Testis (tissue), 3 donors: Measurements from ENCODE around the gene PTPRN2. TPM values are rescaled to one million over a fixed set of nuclear protein-coding genes. Genes with fewer than 3 reads are reported as not detected.

Source experiments
- DNase-seq: peaks from one replicate; pipeline ENCODE4 v3.0.0-alpha.2; 2019
- H3K27ac ChIP-seq, 2 donors: fragments of 200-600 bp; sonication (generic); one replicate each; pipeline ENCODE4 v1.5.1; 2019
- H3K27me3 ChIP-seq: fragments of 200-600 bp; sonication (generic); one replicate; pipeline ENCODE4 v1.5.1; 2019
- H3K36me3 ChIP-seq: fragments of 200-600 bp; sonication (generic); one replicate; pipeline ENCODE4 v1.5.1; 2017; ENCODE audit warnings: low read depth; ENCODE audit errors: missing control alignments
- H3K4me1 ChIP-seq: fragments of 200-600 bp; sonication (generic); one replicate; pipeline ENCODE4 v1.5.1; 2019
- H3K4me3 ChIP-seq, 2 donors: fragments of 200-600 bp; sonication (generic); one replicate each; pipeline ENCODE4 v1.5.1; 2017 to 2019
- H3K9me3 ChIP-seq: fragments of 200-600 bp; sonication (generic); one replicate; pipeline ENCODE4 v1.5.1; 2017
- POLR2A ChIP-seq: fragments of 450-650 bp; IDR thresholded peaks from one replicate; pipeline ENCODE4 v1.6.1; 2017; ENCODE audit warnings: antibody characterized with exemption, mild to moderate bottlenecking, moderate library complexity
- WGBS, 2 donors: methylation state at CpG; one replicate each; pipeline ENCODE4 v1.1.5; 2018; 5-methylcytosine and 5-hydroxymethylcytosine counted together
- intact Hi-C: fragments of 100-400 bp; cut with DNase I; formaldehyde crosslinking; loops from one replicate; pipeline ENCODE4 v1.15.1; 2023; ENCODE audit warnings: low total_unique reads
- polyA plus RNA-seq: library from polyadenylated mRNA; stranded (reverse); fragments of 350-450 nt; fragmentation: Illumina TruSeq; extraction: RNeasy Lipid Tissue Mini Kit (QIAGEN cat#74804); gene quantifications from one replicate; pipeline ENCODE4 v1.2.3, GENCODE V29; 2014; ENCODE audit warnings: low read depth, low replicate concordance; ENCODE audit not compliant: insufficient read depth
- total RNA-seq, 2 donors: library from RNA; depleted of rRNA; stranded (reverse); fragments of >200 nt; gene quantifications; one replicate each; pipeline ENCODE4 v1.2.3, GENCODE V29; 2016
- TF ChIP-seq, protein P1 (sequence below), 3 experiments: fragments of 450-650 bp in 2 of 3; fragments of 200-600 bp in 1 of 3; sonication (generic) in 1 of 3; IDR thresholded peaks; one replicate each; pipeline ENCODE4 v1.5.1; 2016 to 2019; ENCODE audit warnings: antibody characterized with exemption in 3 of 3, mild to moderate bottlenecking in 2 of 3, moderate library complexity in 1 of 3

PTPRN2 gene
- total and polyA plus RNA-seq, 3 donors from 2014 or later = 9.3 to 10.8 (median 9.8) TPM

DNA sequence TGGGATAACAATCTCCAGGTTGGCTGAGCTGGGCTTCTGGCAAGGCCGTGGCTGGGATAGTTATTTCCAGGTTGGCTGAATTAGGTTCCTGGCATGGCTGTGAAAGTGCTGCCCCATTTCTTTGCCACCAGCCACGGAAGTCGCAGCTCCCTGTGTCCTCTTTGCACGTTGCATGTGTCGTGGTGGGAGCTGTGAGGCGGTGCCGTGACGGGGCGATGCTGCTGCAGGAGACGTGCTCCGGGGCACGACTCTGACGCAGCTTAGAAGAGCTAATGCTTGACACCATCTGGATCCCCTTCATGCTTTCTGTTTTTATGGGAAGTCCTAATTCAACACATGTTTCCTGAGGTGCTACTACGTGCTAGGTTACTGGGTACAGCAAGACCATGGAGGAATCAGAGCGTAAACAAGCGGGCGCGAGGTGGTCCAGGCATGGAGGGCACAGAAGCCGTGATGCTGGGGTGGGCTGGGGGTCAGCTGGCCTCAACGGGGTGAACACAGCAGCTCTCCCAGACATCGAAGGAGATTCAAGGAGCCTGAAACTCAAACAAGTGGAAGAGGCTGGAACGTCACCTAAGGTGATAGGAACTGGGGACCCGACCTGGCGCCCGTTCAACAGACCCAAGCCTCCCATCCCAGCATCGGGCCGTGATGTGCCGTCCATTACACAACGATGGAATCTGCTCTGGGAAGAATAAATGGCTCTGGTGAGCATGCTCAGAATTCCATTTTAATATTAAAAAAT, 843.7 kb downstream of the PTPRN2 start:
- Histone ChIP-seq H3K4me1 (no peaks in the 10 kb centered on the region), H3K27me3 (no peaks in the 10 kb centered on the region), H3K4me3 (no peak overlapping the region), H3K9me3 (no peaks in the 10 kb centered on the region), H3K36me3 (no peaks in the 10 kb centered on the region), H3K27ac (no peak overlapping the region)
- TF ChIP-seq, protein P1, sequence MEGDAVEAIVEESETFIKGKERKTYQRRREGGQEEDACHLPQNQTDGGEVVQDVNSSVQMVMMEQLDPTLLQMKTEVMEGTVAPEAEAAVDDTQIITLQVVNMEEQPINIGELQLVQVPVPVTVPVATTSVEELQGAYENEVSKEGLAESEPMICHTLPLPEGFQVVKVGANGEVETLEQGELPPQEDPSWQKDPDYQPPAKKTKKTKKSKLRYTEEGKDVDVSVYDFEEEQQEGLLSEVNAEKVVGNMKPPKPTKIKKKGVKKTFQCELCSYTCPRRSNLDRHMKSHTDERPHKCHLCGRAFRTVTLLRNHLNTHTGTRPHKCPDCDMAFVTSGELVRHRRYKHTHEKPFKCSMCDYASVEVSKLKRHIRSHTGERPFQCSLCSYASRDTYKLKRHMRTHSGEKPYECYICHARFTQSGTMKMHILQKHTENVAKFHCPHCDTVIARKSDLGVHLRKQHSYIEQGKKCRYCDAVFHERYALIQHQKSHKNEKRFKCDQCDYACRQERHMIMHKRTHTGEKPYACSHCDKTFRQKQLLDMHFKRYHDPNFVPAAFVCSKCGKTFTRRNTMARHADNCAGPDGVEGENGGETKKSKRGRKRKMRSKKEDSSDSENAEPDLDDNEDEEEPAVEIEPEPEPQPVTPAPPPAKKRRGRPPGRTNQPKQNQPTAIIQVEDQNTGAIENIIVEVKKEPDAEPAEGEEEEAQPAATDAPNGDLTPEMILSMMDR (IDR thresholded peaks at IDR 0.05) = no peak
- TF ChIP-seq POLR2A = no peak
- DNase-seq = no peak
- 92 to 93% methylated on average over 29 of the region's 29 CpGs for WGBS, 2 donors
- intact Hi-C loops = no loop called here

- WGBS, 2 donors = 86% methylated on average over 24 of the region's 24 CpGs
- no peak overlapping the region for H3K4me3 ChIP-seq
- intact Hi-C loops = no loop called here
Observed at GRCh38 chr7:157740251-157740798, 847.3 kb downstream of the PTPRN2 start.

GRCh38 chr7:157739650-157740049, 848.0 kb downstream of the PTPRN2 start:
- no peaks in the 10 kb centered on the region for H3K36me3 ChIP-seq
- TF ChIP-seq POLR2A = no peak
- TF ChIP-seq, protein P1 (IDR thresholded peaks at IDR 0.05) = no peak
- H3K27ac ChIP-seq = no peak overlapping the region
- H3K4me1 ChIP-seq = no peaks in the 10 kb centered on the region
- no peaks in the 10 kb centered on the region for H3K27me3 ChIP-seq
- no peak for DNase-seq
- no peak overlapping the region for H3K4me3 ChIP-seq
- intact Hi-C loops = no loop called here
- H3K9me3 ChIP-seq = no peaks in the 10 kb centered on the region
- 88% methylated on average over 6 of the region's 6 CpGs for WGBS, 2 donors

More at GRCh38 chr7:157740251-157740798, 847.3 kb downstream of the PTPRN2 start:
- Histone ChIP-seq H3K9me3 (no peaks in the 10 kb centered on the region), H3K27ac (no peak overlapping the region), H3K36me3 (no peaks in the 10 kb centered on the region), H3K4me1 (no peaks in the 10 kb centered on the region), H3K27me3 (no peaks in the 10 kb centered on the region)
- DNase-seq = no peak
- TF ChIP-seq, protein P1 (IDR thresholded peaks at IDR 0.05) = no peak
- TF ChIP-seq POLR2A = no peak

DNA sequence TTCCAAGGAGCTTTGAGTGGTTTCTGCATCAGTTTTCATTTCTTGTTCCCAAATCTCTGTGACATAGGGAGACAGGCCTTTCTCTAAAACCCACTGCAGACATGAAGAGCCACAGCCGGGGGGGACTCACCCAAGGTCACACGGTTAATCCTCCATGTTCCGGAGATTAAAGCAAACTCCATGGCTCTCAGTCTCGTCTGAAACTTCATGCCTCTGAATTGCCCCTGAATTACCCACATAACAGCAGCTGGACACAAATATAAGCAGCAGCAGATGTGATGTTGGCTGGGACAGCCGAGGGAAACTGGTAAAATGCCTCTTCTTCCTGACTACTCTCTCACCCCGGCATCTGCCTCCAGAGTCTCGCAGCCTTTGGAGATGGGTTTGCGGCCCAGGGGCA, 848.6 kb downstream of the PTPRN2 start:
- Histone ChIP-seq H3K27me3 (no peaks in the 10 kb centered on the region), H3K9me3 (no peaks in the 10 kb centered on the region), H3K36me3 (no peaks in the 10 kb centered on the region), H3K4me3 (no peak overlapping the region), H3K27ac (no peak overlapping the region), H3K4me1 (no peaks in the 10 kb centered on the region)
- intact Hi-C loops = no loop called here
- TF ChIP-seq POLR2A = no peak
- no peak for DNase-seq
- WGBS, 2 donors = 57 to 74% methylated on average over 8 of the region's 8 CpGs

GRCh38 chr7:157738066-157738460, 849.6 kb downstream of the PTPRN2 start:
- no peaks in the 10 kb centered on the region for H3K27me3 ChIP-seq
- WGBS, 2 donors = 15 to 37% methylated on average over 11 of the region's 11 CpGs
- intact Hi-C loops = no loop called here
- H3K9me3 ChIP-seq = no peaks in the 10 kb centered on the region
- H3K27ac ChIP-seq = no peak overlapping the region
- no peaks in the 10 kb centered on the region for H3K36me3 ChIP-seq
- H3K4me3 ChIP-seq = no peak overlapping the region
- peak; percentile 47 for DNase-seq
- no peaks in the 10 kb centered on the region for H3K4me1 ChIP-seq
- TF ChIP-seq, protein P1 (IDR thresholded peaks at IDR 0.05) = no peak
- no peak for TF ChIP-seq POLR2A
